NCI-H2171 (cell line): ENCODE results near the gene ACCSL.

Experiments
- DNase-seq: peaks from one replicate; lab custom pipeline; 2025; lab: John Stamatoyannopoulos, UW

The ACCSL gene

GRCh38 chr11:44018127-44018521, 29.7 kb upstream of the ACCSL start:
- peak; percentile 38 for DNase-seq

DNA sequence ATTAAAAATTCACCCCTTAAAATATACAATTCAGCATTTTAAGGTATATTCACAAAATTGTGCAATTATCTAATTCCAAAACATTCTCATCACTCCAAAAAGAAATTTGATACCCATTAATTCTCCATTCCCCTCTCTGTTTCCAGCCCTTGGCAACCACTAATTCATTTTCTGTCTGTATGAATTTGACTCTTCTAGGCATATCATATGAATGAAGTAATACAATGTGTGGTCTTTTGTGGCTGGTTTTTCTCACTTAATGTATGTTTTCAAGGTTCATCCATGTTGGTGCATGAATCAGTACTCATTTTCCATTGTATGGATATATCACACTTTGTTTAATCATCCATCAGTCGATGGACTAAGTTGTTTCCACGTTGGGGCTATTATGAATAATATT, 29.0 kb upstream of the ACCSL start:
- no peak for DNase-seq

GRCh38 chr11:44024977-44025376, 22.8 kb upstream of the ACCSL start:
- no peak for DNase-seq

DNA sequence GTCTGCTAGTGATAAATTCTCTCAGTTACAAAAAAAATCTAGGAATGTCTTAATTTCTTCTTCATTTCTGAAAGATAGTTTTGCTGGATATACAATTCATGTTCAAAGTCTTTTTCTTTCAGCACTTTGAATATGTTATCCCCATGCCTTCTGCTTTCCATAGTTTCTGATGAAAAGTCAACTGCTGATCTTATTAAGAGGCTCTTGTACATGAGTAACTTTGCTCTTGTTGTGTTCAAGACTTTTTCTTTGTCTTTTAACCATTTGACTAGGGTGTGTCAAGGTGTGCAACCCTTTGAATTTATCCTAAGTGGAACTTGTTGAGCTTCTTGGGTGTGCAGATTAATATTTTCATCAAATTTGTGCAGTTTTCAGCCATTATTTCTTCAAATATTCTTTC, 22.1 kb upstream of the ACCSL start:
- DNase-seq, result no peak

DNA sequence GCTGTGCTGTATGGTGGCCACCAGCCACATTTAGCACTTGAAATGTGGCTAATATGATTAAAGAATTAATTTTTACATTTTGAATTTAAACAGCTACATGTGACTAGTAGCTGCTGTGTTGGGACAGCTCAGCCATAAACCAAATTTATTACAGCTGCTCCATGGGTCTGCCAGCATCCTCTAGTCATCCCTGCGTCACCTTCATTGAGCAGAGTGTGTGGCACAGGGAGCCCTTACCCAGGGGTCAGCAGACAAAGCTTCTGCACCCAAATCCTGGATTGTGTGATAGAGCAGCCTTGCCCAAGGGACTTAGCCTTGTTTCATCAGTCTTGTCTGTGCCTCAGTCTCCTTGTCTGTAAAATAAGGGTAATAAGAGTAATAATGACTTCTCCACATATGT, 19.4 kb upstream of the ACCSL start:
- DNase-seq, result no peak

DNA sequence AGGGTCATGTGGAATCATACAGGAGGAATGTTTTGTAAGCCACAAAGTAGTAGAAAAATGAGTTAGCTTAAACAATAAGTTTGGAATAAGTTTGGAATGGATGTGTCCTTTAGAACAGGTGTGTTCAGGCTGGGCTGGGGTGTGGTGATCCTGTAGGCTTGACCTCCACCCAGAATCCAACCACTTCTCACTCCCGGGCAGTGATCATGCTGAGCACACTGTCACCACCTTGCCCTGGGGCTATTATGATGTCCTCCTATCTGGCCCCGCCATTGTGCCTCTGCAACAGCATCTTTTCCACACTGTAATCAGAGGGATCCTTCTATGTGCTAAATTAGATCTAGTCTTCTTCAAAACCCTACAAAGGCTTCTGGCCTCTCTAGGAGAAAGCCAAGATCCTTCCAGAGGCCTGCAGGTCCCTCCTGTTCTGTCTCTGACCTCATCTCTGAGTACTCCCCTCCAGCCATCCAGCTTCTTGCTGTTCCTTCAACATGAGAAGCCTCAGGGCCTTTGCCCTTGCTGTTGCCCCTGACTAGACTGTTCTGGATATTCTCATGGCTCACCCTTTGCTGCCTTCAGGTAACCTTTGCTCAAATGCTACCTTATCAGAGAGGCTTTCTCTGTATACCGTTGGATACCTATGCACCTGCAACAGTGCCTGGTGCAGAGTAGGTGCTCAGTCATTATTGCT, 18.8 kb upstream of the ACCSL start:
- no peak for DNase-seq

- DNase-seq, result no peak
Measured at GRCh38 chr11:44029507-44029845, 18.3 kb upstream of the ACCSL start.

DNA sequence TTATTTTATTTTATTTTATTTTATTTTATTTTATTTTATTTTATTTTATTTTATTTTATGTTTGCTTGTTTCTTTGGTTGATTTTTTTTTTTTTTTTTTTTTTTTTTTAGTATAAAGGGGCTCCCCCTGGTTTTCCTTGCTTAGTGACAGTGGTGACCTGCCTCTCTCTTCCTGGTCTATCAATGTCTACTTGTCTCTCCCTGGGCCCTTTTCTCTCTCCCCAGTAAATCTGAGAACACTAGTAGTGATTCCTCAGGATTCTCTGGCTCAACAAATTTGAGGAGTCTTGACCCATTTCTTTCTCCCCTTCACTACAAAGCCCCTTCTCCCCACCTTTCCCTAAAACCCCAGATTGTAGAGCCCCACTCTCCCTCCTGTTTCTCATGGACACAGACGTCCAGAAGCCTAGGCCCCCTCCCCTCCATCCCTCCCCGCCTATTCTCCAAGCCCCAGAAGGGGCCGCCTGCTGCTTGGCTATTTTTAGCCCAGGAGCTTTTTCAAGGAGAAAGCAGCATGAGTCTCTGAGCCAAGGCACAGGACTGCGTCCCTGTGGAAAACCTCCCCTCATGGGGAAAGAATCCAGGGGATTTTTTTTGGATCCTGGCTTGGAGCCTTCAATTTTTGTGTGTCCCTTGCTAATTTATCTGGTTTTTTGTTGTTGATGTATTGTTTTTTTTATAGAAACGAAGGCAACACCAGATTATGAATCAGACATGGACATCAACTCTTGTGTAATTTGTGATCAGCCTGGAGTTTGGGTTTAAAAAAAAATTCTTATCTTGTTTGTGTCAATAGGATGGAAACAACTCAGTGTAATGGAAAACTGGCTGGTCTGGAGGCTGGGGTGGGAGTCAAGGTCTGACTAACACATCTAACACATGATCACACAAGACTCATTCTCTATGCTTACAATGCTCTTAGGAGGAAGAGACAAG, 17.5 kb upstream of the ACCSL start:
- peak; percentile 68 for DNase-seq

DNA sequence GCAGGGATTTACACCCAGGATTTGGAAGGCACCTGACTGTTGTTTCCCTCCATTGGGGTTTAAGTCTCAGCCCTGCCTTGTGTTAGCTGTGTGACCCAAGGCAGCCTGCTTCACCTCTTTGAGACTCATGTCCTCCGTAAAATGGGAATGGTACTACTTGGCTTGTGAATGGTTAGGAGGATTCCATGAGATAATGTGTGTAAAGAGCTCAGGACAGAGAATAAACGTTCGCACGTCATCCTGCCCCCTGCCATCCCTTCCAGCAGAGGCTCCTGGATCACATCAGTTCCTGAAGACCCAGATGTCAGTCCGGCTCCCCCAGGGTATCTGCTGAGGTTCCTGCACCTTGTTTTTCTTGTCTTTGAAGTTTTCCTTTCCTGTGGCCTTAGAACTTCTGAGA, 16.8 kb upstream of the ACCSL start:
- DNase-seq, result no peak

GRCh38 chr11:44031549-44031948, 16.2 kb upstream of the ACCSL start:
- DNase-seq, result no peak

DNA sequence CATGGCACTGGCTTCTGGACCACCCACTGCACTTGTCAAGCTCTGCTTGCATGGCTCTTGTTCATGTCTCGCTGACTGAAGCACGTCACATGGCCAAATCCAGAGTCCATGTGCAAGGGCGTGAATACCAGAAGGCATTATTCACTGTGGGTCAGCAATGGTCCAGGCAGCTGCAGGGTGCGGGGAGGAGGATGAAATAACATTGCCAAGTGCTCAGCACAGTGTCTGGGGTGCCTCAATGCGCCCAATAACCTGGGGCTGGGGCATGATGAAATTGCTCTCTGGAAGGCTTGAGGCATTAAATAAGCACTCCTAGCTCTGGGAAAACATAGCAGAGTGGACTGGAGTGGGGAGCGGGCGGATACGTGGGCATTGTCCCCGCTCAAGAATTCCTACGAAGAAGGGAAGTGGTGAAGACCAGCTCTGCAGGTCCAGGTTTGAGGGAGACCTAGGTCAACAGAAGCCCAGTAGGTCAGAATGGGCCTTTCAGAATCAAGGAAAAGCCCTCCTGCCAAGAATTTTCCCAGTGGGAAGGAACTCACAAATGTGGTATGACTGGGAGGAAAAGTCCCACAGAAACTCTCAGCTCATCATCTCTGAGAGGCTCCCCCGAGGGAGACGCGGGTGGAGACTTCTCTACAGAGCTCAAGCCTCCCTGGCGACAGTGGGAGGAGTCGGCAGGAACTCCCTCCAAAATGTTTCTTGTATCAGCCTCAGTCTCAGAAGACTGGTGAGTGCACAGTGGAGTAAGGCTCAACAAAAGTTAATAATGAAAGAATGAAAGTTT, 15.3 kb upstream of the ACCSL start:
- no peak for DNase-seq

GRCh38 chr11:44033411-44033850, 14.3 kb upstream of the ACCSL start:
- DNase-seq, result no peak

- no peak for DNase-seq
Measured at GRCh38 chr11:44033856-44034255, 13.9 kb upstream of the ACCSL start.

DNA sequence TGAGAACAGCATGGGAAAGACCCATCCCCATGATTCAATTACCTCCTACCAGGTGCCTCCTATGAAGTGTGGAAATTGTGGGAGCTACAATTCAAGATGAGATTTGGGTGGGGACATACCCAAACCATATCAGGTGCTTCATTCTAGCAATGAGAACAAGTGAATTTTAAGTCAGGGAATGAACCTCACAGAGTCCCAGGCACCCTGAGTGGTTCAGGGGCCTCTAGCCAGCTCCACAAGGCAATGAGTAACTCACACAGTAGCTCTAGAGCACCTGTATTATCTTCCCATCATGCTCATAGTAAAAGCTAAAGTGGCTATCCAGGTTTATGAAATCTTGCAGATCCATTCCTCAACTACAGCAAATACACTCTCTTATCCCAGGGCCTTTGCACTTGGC, 13.1 kb upstream of the ACCSL start:
- no peak for DNase-seq

DNA sequence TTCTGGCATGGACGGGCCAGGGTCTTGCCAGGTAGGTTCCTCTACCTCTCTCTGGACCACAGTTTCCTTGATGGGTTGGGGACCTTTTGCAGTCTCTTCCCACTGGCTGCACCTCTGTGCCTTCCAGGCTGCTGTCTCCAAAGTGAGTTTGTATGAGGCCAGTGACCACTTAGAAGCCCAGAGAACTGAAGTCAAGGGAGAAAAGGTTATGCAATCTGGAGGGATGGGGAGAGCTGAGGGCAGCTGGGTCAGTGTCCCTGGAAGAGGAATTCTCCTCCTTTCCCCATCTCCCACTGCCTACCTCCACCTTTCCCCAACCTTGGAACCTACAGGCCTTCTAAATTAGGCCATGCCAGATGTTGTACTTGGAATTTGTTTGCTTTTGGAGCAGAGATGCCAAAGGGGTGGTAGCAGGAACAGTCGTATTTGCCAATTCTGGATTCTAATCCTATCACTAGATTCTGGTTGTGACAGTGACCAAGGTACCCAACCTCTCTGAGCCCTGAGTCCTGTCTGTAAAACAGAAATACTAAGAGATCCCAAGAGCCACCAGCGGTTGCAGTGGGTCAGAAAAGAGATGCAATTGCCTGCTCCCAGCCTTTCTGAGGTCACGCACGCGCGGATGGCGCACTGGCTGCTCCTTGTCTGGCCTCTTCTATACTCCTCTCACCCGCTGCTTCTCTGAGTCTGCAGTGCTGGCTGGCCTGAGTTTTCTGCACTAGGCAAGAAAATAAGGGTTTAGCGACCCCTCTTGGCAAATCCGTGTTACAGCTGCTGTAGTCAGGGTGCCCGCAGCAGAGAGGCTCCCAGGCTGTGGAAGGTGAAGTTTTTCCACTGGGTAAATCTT, 10.7 kb upstream of the ACCSL start:
- DNase-seq, result peak; percentile 63

DNA sequence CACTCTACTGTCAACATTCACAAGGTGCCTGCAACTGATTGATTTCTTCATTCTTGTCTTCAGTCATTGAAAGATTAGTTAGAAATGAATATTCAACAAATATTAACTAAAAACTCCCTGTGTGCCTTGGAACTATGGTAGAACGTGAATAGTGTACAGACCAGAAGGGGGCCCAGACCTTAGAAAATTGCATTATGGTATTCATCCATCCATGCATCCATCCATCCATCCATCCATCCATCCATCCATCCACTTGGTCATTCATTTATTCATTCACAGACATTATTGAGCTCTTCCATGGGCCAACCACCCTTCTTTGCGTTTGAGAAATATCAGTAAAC, 10.2 kb upstream of the ACCSL start:
- no peak for DNase-seq

DNA sequence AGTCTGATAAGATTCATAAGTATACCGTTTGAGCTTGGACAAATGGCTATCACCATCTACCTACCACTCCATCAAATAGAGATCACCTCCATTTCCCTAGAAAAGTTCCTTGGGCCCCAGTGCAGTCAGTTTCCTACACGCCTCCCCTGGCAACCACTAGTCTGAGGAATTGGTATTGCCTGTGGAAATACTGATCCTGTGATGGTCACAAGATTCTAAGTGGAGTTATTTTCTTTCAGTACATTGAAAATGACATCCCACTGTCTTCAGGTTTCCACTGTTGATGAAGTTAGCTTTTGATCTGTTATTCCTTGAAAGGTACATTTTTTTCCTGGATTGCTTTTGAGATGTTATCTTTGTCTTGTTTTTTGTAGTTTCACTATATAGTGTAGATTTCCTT, 4.6 kb upstream of the ACCSL start:
- DNase-seq, result no peak

- DNase-seq, result no peak
Measured at GRCh38 chr11:44046182-44046581, 1.6 kb upstream of the ACCSL start.

DNA sequence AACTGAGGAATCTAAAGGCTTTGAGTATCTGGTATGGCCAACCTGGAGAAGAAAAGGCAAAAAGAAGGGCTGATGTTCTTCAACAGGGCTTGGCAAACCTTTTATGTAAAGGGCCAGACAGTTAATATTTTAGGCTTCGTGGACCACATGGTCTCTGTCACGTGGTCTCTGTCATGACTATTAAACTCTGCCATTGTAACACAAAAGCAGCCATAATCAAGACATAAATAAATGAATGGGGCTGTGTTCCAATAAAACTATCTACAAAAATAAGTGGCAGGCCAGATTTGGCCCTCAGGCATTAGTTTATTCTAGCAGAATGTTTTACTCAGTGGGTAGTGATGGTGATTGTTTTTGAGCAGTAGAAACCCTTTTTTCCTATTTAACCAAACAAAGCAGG, 483 bp upstream of the ACCSL start:
- no peak for DNase-seq

DNA sequence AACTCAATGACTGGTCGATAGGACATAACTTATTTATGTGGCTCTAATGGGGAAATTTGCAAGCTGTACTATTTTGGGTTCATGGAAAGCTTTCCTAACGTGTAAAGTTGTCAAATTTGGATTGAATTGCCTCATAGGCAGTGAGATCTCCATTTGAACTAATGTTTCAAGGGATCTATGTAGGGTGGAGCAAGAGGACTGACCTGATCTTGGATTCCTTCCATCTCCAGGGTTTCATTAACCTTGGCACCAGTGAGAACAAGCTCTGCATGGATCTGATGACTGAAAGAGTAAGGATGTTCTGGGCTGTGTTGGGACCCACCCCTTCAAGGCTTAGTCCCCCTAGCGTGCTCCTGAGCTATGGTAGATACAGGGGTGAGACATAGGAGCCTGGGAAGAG, 2.1 kb downstream of the ACCSL start:
- DNase-seq, result no peak

DNA sequence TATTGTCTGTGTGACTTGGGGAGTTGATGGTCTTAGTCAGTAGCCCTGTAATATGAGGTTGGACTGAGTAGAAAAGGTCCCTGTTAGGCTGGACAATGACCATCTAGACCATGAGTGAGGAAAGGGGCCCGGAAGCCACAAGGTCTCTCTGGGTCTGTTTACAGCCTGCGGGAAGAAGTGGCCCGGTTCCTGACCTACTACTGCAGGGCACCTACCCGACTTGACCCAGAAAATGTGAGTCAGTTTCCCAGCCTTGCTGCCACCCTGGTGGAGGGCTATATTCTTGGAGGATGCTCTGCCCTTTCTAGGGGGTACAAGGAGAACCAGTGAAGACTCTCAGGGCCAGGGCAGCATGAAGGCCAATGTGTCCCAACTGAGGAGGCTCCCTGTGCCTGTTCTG, 3.4 kb downstream of the ACCSL start:
- no peak for DNase-seq

GRCh38 chr11:44057340-44057739, 9.6 kb downstream of the ACCSL start:
- no peak for DNase-seq
